ENCODE measurements around the gene CPLX1.
"Not testable (repeated sequence)": the region's sequence is repeated elsewhere in the genome, so short reads cannot be mapped to it uniquely, and the experiment has no call there.

Gene CPLX1

GRCh38 chr4:791898-792625, 33.9 kb downstream of the CPLX1 start:
- no peak for DNase-seq (ENCODE audit: low spot score)

GRCh38 chr4:791252-791897, 34.6 kb downstream of the CPLX1 start:
- DNase-seq (ENCODE audit: low spot score) = no peak

GRCh38 chr4:790466-790820, 35.5 kb downstream of the CPLX1 start:
- DNase-seq (ENCODE audit: low spot score) = no peak

GRCh38 chr4:789571-790465, 36.1 kb downstream of the CPLX1 start:
- DNase-seq (ENCODE audit: low spot score) = no peak

- DNase-seq (ENCODE audit: low spot score) = no peak
These were observed 37.2 kb downstream of the CPLX1 start for GRCh38 chr4:788636-789297.

- DNase-seq (ENCODE audit: low spot score) = no peak
These were observed 37.8 kb downstream of the CPLX1 start for GRCh38 chr4:788006-788635.

GRCh38 chr4:787561-787981, 38.4 kb downstream of the CPLX1 start:
- DNase-seq (ENCODE audit: low spot score) = no peak

- DNase-seq (ENCODE audit: low spot score) = no peak
These were observed 39.0 kb downstream of the CPLX1 start for GRCh38 chr4:786861-787300.

GRCh38 chr4:786074-786741, 39.7 kb downstream of the CPLX1 start:
- no peak for DNase-seq (ENCODE audit: low spot score)

- no peak for DNase-seq (ENCODE audit: low spot score)
These were observed 40.4 kb downstream of the CPLX1 start for GRCh38 chr4:785332-786073.

- no peak for DNase-seq (ENCODE audit: low spot score)
These were observed 41.3 kb downstream of the CPLX1 start for GRCh38 chr4:784401-785331.

GRCh38 chr4:781493-782216, 44.3 kb downstream of the CPLX1 start:
- DNase-seq (ENCODE audit: low spot score) = peak; percentile 99

- DNase-seq (ENCODE audit: low spot score) = no peak
These were observed 45.0 kb downstream of the CPLX1 start for GRCh38 chr4:780716-781492.

GRCh38 chr4:780255-780654, 45.7 kb downstream of the CPLX1 start:
- DNase-seq (ENCODE audit: low spot score) = not testable (repeated sequence)

GRCh38 chr4:779555-779954, 46.4 kb downstream of the CPLX1 start:
- no peak for DNase-seq (ENCODE audit: low spot score)

- DNase-seq (ENCODE audit: low spot score) = no peak
These were observed 48.2 kb downstream of the CPLX1 start for GRCh38 chr4:777520-778262.

All from ecto neural progenitor cell (in vitro differentiated cells).